ENCODE measurements around the gene ITPRID2.

ITPRID2 gene

GRCh38 chr2:181879295-181879694 lies 12.2 kb upstream of the ITPRID2 start:
- DNase-seq, result no peak

GRCh38 chr2:181882246-181883020 lies 9.1 kb upstream of the ITPRID2 start:
- no peak for DNase-seq

GRCh38 chr2:181884601-181885000 lies 6.9 kb upstream of the ITPRID2 start:
- no peak for DNase-seq

DNA sequence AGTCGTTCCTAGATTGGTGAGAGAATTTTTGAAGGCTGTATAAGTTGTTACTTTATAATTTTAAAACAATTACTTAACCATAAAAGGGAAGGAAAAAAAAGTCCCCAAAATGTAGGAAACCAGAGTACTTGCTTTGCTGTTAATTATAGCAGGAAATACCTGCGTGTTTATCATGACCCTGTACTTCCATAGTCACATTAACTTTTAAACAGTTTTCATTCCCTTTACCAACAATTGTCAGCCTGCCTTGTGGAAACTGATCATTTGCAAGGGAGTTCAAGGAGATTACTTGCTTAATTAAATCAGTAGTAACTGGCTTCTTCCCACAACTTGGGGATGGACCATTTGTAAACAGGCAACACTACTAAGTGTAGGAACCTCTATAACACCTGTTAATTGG lies 6.4 kb upstream of the ITPRID2 start:
- no peak for DNase-seq

DNA sequence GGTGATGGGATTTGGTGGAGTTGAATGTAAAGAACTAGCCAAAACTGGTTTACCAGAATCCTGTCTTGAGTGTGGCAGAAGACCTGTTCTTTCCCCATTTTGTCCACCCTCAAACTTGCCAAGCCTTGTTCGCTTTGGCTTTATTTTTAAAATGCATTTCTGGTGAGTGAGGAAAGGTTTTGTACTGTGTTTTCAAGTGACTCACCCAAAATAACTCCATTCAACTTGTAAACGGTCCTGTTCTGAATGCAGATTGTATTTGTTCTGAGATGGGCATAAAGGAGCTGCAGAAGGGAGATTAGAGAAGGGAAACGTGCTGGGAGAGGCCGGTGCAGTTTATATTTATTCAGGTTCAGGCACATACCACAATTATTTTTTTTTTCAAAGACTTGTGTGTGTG lies 5.3 kb upstream of the ITPRID2 start:
- no peak for DNase-seq

DNA sequence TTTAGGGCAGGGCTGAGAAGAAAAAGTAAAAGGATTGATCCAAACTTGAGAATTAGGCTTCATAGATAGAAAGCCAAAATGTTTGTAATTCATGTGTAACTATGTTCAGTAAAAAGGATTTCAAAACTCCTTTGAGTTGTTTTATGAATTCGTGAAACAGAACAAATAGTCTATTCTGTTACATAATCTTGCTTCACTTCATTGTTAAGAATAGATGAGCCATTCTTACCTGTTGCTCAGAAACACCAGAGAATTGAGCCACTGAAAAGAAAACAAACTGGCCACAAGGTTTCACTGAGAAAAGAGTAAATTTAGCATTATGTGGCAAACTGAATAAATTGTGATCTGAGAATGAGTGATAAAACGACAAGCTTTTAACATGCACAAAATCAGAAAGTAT lies 4.5 kb upstream of the ITPRID2 start:
- DNase-seq, result no peak

DNA sequence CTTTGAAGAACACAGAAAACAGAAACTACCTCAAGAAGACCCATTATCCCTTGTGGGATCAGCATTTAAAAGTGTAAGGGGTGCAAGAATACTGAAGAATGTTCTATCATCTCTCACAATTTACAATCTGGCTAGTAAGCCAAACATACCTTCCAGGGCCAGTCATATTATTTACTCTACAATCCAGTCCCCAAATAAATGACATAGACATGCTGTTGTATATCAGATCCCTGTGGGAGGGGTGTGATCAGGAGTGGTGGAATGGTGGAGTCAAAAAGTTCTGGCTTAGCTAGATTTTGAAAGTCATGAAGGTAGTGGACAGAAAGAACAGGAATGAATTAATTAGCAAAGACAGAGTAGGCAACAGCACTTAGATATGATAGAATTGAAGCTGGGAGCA lies 1.8 kb upstream of the ITPRID2 start:
- DNase-seq, result no peak

DNA sequence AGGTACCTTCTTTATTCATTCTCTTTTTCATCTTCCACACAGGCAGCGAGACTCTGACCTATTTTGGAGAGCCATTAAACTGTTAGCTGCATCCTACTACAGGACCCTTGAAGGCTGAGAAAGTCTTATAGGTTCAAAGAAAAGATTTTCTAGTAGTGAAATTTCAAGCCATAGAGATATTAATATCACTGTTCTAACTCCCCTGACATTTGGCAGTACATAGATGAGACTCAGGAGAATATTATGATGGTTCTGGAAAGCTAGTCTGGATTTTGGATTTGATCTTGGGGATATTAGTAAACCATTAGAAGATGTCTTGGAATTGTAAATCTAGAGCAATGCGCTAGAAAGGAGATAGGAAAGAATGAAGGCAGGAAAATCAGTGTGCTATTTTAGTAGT lies 1.3 kb upstream of the ITPRID2 start:
- DNase-seq, result no peak

DNA sequence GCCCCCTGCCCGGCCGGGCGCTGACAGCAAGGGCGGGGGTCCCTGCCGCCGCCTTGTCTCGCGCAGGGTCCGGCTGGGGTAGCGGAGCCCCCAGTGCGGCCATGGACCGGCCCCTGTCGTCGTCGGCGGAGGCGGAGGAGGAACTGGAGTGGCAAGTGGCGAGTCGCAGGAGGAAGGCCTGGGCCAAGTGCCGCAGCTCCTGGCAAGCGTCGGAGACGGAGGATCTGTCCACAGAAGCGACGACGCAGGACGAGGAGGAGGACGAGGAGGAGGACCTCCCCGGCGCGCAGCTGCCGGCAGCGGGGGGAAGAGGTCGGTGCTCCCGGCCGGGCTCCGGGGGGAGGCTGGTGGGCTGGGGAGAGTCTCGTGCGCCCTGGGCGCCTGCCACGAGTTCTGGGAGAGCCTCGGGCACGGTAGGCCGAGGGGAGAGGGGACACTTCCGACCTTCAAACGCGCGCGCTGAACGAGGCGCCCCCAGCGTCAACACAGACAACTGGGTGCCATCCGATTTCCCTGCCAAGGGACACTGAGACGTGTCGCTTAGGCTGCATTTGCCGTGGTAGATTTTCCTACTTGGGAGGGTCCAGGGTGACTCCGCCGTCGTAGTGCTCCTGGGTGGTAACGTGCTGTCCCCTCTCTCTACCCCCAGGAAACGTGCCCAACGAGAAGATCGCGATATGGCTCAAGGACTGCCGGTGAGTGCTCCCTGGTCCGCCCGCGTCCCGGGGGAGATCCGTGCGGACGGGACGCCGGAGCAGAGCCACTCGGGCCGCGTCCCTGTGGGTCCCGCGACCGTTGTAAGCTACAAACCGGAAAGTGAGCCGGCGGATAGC lies 652 bp downstream of the ITPRID2 start:
- DNase-seq, result peak in 49 of 51 donors; percentile 33 to 93 (median 75)

DNA sequence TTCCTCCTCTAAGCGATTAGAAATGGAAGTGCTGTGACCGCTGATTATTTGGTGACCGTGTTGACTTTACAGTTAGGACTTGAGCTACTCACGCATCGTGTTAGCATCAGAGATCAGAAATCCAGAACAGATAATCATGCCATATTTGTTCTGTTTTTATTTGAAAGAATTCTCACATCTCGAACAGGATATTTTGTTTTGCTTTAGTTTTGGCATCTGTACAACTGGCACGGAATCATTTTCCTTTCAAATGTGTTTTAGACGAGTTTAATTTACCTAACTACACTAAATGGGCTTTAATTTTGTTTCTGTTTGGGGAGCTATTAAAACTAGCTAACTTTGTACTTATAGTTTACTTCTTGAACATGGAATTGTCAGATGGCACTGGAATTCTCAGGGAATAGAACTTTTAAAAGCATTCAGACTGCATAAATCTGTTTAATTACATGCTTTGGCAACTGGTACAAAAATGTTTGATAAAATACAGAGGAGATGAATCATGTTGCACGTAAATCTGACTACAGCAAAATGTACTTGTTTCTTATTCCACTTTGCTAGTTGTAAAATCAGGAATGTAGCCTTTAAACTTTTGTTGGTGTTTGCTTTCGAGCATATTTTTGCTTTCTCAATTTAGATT lies 1.4 kb downstream of the ITPRID2 start:
- peak in 1 of 51 donors; percentile 51 for DNase-seq

DNA sequence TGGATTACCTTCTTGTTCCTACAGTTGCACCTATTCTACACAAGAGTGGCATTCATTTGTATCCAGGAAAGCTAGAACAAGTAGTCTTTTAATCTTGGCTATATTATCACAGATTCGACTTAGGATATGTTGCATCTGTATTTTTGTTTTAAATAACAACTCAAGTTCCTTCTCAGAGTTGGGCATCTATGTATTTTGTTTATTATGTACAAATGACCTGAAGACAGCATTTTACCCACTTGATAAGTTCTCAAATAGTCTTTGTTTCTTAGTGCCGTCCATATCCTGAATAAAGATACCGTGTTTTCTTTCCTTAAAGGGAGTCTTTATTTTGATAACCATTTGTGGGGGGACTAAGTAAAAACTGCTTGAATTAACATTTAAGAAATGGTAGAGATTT lies 2.9 kb downstream of the ITPRID2 start:
- no peak for DNase-seq

GRCh38 chr2:181895818-181896217 lies 4.3 kb downstream of the ITPRID2 start:
- DNase-seq, result no peak

DNA sequence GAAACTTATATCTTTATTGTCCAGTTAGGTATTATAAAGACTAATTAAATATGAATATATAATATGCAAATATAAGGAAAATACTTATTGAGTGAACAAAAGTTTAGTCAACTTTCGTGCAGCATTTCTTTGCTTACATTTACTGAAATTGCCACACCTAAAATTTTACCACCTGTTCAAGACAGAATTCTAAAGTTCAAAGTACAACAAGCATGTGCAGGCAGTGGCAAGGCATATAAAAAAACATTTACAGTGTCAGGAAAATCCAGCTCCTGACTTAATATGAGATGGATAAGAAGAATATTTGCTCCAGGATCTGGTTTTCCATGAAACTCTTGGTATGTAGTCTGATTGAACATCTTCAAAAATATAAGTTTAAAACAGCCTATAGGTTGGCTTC lies 4.8 kb downstream of the ITPRID2 start:
- DNase-seq, result no peak

DNA sequence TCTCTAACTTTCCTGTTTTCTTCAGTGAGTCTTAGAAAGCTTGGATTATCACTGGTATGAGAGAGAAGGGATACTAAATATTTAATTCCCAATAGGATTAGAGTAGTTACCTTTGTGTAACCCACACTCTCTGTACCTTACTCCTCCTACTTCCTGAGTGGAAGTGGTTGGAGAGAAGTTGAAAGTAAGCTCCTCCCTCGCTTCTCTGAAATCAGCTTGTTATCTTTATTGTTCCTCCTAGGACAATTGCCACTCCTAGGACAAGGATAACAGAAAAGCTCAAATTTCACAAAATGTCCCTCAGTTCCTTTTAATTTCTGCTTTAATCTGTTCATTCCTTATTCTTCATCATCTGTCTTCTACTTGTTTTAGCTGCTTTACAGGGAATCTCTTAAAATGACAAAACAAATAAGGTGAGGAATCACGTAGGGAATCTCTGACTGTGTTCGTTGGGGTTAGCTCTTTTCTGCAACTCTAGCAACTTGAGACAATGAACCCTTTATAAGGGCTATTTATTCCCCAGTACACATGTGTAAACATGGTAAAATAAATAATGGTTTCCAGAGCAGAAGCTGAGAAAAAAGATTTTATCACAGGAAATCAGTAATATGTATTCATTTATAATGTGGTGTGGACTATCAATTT lies 8.6 kb downstream of the ITPRID2 start:
- DNase-seq, result peak in 1 of 51 donors; percentile 15

DNA sequence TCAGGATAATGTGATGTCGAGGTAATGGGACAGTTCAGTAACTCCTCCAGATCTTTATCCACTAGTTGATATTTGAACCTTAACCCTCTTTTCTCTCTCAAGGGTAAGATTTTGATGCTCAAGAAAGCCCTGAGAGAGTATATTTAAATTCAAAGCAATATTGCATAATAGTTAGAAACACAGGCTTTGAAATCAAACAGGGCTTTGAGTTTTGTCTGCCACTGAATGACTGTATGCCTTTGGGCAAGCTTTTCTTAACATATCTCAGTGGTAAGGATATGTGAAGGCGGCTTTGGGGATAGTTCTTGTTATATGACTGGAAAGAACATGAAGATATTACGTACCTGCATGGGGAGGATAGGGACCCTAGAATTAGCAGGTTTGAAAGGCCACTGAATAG lies 11.1 kb downstream of the ITPRID2 start:
- DNase-seq, result no peak

DNA sequence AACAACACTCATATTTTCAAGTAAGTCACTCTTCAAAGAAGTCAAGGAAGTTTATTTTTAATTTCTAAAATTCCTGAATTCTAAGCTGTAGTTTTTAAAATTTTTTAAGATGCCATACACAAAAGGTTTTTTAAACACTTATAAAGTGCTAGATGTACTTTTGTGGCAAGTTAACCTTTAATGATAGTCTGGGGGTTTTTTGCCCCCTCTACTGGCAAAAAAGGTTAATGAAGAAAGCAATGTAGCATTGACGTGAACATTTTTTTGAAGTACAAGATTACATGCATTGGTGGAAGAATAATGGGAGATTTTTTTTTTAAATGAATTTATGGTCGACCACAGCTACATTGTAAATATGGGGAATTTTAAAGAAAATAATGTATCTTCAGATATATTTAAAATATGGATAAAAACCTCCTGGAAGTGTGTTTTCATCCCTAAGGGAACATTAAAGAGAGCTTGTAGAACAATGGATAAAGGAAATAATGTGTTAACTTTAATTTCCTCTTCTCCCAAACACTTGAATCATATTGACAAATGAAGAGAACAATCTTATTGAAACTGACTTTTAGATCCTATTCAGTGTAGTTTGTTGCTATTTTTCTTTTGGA lies 12.6 kb downstream of the ITPRID2 start:
- peak in 1 of 51 donors; percentile 17 for DNase-seq

DNA sequence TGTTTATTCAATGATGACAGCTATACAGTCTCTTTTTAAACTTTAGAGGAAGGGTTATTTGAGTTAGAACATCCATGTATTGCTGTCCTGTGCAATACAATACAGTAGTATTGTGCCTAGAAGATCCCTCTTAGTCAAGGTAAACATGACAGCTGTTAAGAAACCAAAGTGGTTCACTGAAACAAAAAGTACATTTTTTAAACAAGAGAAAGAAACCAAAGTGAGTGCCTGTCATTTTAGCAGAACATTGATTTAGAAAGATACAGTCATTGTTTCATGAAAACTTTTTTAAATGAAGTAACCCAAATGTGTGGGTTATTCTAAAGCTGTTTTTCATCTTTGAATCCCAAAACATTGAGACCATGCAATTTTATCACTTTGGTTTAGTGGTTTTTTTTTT lies 15.5 kb downstream of the ITPRID2 start:
- no peak for DNase-seq

- no peak for DNase-seq
Observed at GRCh38 chr2:181907635-181908034, 16.1 kb downstream of the ITPRID2 start.

DNA sequence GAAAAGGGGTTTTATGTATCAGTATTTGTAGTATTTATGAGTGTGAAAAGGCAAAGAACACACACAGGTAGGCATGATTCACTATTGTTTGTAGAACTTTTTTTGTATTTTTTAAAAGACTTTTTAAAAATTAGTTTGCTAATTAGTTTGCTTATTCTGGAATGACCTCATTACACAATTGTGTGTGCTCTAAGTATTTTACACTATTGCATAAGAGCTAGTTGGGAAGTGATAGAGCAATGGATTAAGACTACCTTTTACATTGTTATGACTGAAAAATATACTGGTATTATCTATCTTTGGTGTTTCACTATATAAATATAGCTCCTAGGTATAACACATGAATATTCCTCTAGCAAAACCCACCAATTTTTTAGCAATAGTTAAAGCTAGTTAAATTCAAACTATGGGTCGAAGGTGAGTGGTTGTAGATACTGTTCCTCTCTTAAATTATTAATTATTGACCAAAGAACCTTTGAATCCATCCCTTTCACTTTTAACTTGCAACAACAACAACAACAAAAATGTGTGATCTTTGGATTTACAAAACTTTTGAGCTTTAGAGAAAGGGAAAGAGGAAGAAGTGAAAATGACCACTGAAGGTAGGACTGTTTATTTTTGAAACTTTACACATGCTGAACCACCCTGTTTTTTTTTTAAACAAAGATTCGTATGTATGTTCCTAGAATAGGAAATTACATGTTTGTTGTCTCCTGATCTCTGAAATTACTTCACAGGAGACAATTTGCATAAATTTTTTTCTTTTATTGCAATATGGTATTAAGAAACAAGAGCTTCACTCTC lies 18.7 kb downstream of the ITPRID2 start:
- DNase-seq, result no peak

GRCh38 chr2:181911830-181912229 lies 20.3 kb downstream of the ITPRID2 start:
- no peak for DNase-seq

DNA sequence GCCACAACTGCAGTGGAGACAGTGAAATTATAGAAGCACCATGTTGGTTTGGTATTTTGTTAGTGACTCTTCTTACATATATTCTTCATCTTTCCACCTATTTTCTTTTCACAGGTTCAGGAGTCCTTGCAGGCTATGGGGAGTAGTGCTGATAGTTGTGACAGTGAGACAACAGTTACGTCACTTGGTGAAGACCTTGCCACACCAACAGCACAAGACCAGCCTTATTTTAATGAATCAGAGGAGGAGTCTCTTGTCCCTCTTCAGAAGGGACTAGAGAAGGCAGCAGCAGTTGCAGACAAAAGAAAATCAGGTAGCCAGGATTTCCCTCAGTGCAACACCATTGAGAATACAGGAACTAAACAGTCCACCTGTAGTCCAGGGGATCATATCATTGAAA lies 23.6 kb downstream of the ITPRID2 start:
- no peak for DNase-seq

All from hypothalamus (tissue), 51 donors.